ENCODE results near the gene GCH1. TPM values are rescaled to one million over a fixed set of nuclear protein-coding genes. Genes with fewer than 3 reads are reported as not detected.

Gene GCH1
- total RNA-seq, 1 donor from 2014 or later, result 3.6 TPM

DNA sequence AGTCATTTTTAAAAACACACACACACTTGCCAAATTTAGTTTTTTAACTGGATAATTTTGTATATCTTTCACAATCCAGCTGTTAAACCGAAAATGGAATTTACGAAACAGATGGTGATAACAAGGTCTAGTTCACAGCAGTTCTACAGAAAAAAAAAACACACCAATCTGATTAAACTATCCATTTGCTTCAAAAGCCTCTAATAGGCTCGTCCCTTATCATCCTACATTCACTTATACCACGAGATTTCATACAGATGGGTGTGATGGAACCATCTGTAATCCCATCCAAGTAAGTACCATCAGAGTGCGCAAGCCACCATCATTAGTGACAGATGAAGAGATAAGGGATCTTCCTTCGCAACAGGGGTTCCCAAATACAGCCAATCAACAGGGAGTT is 20.1 kb downstream of the GCH1 start:
- H3K27ac Mint-ChIP-seq (ENCODE audit: unreplicated experiment), result no peak overlapping the region
- Histone ChIP-seq H3K27me3 (ENCODE audit: insufficient read depth, low read length) (no peaks in the 10 kb centered on the region), H2AFZ (ENCODE audit: low read depth, low read length) (no peak overlapping the region), H3K9ac (ENCODE audit: low read length) (no peak overlapping the region), H4K20me1 (ENCODE audit: insufficient read depth, low read length) (no peaks in the 10 kb centered on the region), H3K27ac (ENCODE audit: low read depth, low read length) (no peak overlapping the region), H3K4me2 (ENCODE audit: low read length) (no peak overlapping the region), H3K36me3 (ENCODE audit: insufficient read depth, low read length) (no peaks in the 10 kb centered on the region), H3K4me1 (ENCODE audit: insufficient read depth, low read length) (peaks cover 3% of the 10 kb centered on the region), H3K9me3 (ENCODE audit: insufficient read depth, low read depth, low read length) (no peaks in the 10 kb centered on the region), H3K4me3 (ENCODE audit: insufficient read depth, low read depth, low read length) (no peak overlapping the region), H3K79me2 (ENCODE audit: insufficient read depth, low read length) (no peaks in the 10 kb centered on the region)
- no peaks in the 10 kb centered on the region for H3K9me3 Mint-ChIP-seq (ENCODE audit: unreplicated experiment)
- H3K36me3 Mint-ChIP-seq (ENCODE audit: low read depth, unreplicated experiment), result no peaks in the 10 kb centered on the region
- H3K4me1 Mint-ChIP-seq (ENCODE audit: low read depth, unreplicated experiment), result no peaks in the 10 kb centered on the region
- no peaks in the 10 kb centered on the region for H3K27me3 Mint-ChIP-seq (ENCODE audit: low read depth, unreplicated experiment)
- FAIRE-seq (no peak), DNase-seq (ENCODE audit: low read depth) (no peak)
- TF ChIP-seq EZH2 (IDR thresholded peaks at IDR 0.05; ENCODE audit: insufficient read depth, low read length), result no peak
- TF ChIP-seq, protein P1, sequence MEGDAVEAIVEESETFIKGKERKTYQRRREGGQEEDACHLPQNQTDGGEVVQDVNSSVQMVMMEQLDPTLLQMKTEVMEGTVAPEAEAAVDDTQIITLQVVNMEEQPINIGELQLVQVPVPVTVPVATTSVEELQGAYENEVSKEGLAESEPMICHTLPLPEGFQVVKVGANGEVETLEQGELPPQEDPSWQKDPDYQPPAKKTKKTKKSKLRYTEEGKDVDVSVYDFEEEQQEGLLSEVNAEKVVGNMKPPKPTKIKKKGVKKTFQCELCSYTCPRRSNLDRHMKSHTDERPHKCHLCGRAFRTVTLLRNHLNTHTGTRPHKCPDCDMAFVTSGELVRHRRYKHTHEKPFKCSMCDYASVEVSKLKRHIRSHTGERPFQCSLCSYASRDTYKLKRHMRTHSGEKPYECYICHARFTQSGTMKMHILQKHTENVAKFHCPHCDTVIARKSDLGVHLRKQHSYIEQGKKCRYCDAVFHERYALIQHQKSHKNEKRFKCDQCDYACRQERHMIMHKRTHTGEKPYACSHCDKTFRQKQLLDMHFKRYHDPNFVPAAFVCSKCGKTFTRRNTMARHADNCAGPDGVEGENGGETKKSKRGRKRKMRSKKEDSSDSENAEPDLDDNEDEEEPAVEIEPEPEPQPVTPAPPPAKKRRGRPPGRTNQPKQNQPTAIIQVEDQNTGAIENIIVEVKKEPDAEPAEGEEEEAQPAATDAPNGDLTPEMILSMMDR (IDR thresholded peaks at IDR 0.05; ENCODE audit: insufficient read depth, low read depth, low read length), result no peak
- no peak overlapping the region for H3K4me3 Mint-ChIP-seq (ENCODE audit: unreplicated experiment)

DNA sequence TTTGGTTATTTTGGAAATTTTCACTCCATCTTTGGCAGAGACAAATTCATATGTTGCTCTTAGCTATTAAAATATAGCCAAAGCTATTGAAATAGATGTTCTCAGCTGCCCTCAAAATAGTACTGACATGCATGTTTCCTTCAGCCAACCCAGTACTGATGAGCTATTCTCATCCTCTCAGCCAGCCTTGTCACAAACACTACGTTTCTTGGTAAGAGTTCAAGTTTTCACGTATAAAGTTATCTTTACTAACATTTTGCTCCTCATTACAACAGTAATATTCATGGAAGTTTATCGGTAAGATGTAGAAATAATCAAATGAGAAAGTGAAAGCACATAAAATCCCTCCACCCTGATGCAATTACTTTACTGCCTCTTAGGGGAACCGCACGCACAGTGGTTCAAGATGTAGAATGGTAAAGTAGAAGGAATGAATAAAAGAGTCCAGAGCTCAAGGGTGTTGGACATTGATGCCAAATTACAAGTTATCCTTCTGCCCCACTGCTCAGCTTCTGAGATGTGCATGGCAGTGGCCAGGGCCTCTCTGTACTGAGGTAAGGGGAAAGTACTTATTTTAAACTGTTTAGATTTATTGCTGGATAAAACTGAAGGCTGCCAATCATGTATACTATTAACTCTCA is 20.7 kb downstream of the GCH1 start:
- Mint-ChIP-seq H3K4me3 (ENCODE audit: unreplicated experiment) (no peak overlapping the region), H3K9me3 (ENCODE audit: unreplicated experiment) (no peaks in the 10 kb centered on the region), H3K27ac (ENCODE audit: unreplicated experiment) (no peak overlapping the region), H3K36me3 (ENCODE audit: low read depth, unreplicated experiment) (no peaks in the 10 kb centered on the region), H3K4me1 (ENCODE audit: low read depth, unreplicated experiment) (no peaks in the 10 kb centered on the region), H3K27me3 (ENCODE audit: low read depth, unreplicated experiment) (no peaks in the 10 kb centered on the region)
- H3K4me3 ChIP-seq (ENCODE audit: insufficient read depth, low read depth, low read length), result peak overlapping the region; percentile 19
- FAIRE-seq, result no peak
- H3K9me3 ChIP-seq (ENCODE audit: insufficient read depth, low read depth, low read length), result no peaks in the 10 kb centered on the region
- peaks cover 3% of the 10 kb centered on the region for H3K4me1 ChIP-seq (ENCODE audit: insufficient read depth, low read length)
- H3K27me3 ChIP-seq (ENCODE audit: insufficient read depth, low read length), result no peaks in the 10 kb centered on the region
- no peak for TF ChIP-seq EZH2 (IDR thresholded peaks at IDR 0.05; ENCODE audit: insufficient read depth, low read length)
- TF ChIP-seq, protein P1 (IDR thresholded peaks at IDR 0.05; ENCODE audit: insufficient read depth, low read depth, low read length), result no peak
- peak overlapping the region; percentile 73 for H3K4me2 ChIP-seq (ENCODE audit: low read length)
- no peak for DNase-seq (ENCODE audit: low read depth)
- no peaks in the 10 kb centered on the region for H3K79me2 ChIP-seq (ENCODE audit: insufficient read depth, low read length)
- H3K9ac ChIP-seq (ENCODE audit: low read length), result no peak overlapping the region
- H2AFZ ChIP-seq (ENCODE audit: low read depth, low read length), result peak overlapping the region; percentile 16
- H3K36me3 ChIP-seq (ENCODE audit: insufficient read depth, low read length), result no peaks in the 10 kb centered on the region
- no peak overlapping the region for H3K27ac ChIP-seq (ENCODE audit: low read depth, low read length)
- H4K20me1 ChIP-seq (ENCODE audit: insufficient read depth, low read length), result no peaks in the 10 kb centered on the region

DNA sequence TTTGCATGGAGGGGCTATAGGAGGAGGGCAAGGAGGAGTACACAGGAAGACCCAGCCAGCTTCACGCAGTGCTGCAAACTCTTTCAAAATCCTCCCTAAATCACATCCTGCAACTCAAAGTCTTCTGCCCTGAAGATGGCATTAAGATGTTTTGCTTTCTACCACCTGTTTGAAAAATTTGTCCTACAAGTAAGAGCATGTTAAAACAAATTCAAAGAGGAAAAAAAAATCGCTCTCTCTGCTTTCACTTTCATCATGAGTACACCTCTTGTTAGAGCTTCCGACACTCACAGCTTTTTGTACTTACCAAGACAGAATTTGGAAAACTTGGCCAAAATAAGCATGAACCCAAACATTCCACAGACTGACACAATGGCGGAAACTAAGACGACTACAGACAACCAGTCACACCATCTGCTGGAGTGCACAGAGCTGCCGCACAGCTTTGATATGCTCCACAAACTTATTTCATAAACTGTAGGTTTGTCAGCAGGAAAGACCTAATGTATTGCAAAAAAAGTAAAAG is 21.3 kb downstream of the GCH1 start:
- no peaks in the 10 kb centered on the region for H3K79me2 ChIP-seq (ENCODE audit: insufficient read depth, low read length)
- H3K9ac ChIP-seq (ENCODE audit: low read length), result peak overlapping the region; percentile 10
- H3K27ac ChIP-seq (ENCODE audit: low read depth, low read length), result no peak overlapping the region
- FAIRE-seq, result no peak
- H3K4me1 ChIP-seq (ENCODE audit: insufficient read depth, low read length), result peaks cover 3% of the 10 kb centered on the region
- peak overlapping the region; percentile 73 for H3K4me2 ChIP-seq (ENCODE audit: low read length)
- Mint-ChIP-seq H3K9me3 (ENCODE audit: unreplicated experiment) (no peaks in the 10 kb centered on the region), H3K36me3 (ENCODE audit: low read depth, unreplicated experiment) (no peaks in the 10 kb centered on the region), H3K27me3 (ENCODE audit: low read depth, unreplicated experiment) (no peaks in the 10 kb centered on the region), H3K4me1 (ENCODE audit: low read depth, unreplicated experiment) (no peaks in the 10 kb centered on the region), H3K4me3 (ENCODE audit: unreplicated experiment) (no peak overlapping the region), H3K27ac (ENCODE audit: unreplicated experiment) (peak overlapping the region; percentile 4)
- H4K20me1 ChIP-seq (ENCODE audit: insufficient read depth, low read length), result no peaks in the 10 kb centered on the region
- no peaks in the 10 kb centered on the region for H3K27me3 ChIP-seq (ENCODE audit: insufficient read depth, low read length)
- peak overlapping the region; percentile 19 for H3K4me3 ChIP-seq (ENCODE audit: insufficient read depth, low read depth, low read length)
- TF ChIP-seq, protein P1 (IDR thresholded peaks at IDR 0.05; ENCODE audit: insufficient read depth, low read depth, low read length), result no peak
- TF ChIP-seq EZH2 (IDR thresholded peaks at IDR 0.05; ENCODE audit: insufficient read depth, low read length), result no peak
- no peaks in the 10 kb centered on the region for H3K9me3 ChIP-seq (ENCODE audit: insufficient read depth, low read depth, low read length)
- H2AFZ ChIP-seq (ENCODE audit: low read depth, low read length), result peak overlapping the region; percentile 16
- H3K36me3 ChIP-seq (ENCODE audit: insufficient read depth, low read length), result no peaks in the 10 kb centered on the region
- peak; percentile 56 for DNase-seq (ENCODE audit: low read depth)
